GM12865 (cell line): ENCODE measurements around the gene CFTR.
A peak's percentile ranks its signal among the peaks of the same experiment; 100 is the strongest.
"Not testable (repeated sequence)": the region's sequence is repeated elsewhere in the genome, so short reads cannot be mapped to it uniquely, and the experiment has no call there.

Experiments used
- DNase-seq: peaks from one replicate; pipeline ENCODE4 v3.0.0; 2010; ENCODE audit warnings: low read depth
- H3K4me3 ChIP-seq: 2 replicates; pipeline ENCODE4 v1.5.1; 2011; ENCODE audit warnings: mild to moderate bottlenecking, low read depth, low read length, control low read depth
- CTCF ChIP-seq: IDR thresholded peaks from 2 replicates; pipeline ENCODE4 v1.5.1; 2011; ENCODE audit warnings: low read length, control low read depth, low read depth, inconsistent platforms; ENCODE audit not compliant: insufficient read depth; ENCODE audit errors: missing control alignments

Gene CFTR

GRCh38 chr7:117492649-117493048 lies 12.8 kb downstream of the CFTR start:
- TF ChIP-seq CTCF: no peak
- no peak for DNase-seq
- H3K4me3 ChIP-seq: no peak overlapping the region

DNA sequence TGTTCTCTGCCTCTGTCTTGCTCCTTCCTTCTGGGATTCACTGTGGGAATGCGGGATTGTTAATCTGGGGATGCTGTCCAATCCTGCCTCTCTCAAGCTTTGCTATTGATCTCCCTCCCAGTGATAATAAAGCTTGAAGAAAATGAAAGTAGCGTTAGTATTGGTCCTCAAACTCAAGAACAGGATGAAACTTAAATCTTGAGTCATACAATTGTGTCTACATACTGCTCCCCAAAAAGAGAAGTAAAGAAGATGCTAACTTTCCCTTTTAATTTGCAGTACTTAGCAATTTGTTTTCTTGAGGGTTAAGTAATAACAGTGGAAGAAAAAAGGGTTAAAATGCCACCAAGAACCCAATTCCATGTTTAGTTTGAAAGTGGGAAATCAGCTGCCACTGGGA lies 13.6 kb downstream of the CFTR start:
- DNase-seq: no peak
- no peak overlapping the region for H3K4me3 ChIP-seq
- no peak for TF ChIP-seq CTCF

DNA sequence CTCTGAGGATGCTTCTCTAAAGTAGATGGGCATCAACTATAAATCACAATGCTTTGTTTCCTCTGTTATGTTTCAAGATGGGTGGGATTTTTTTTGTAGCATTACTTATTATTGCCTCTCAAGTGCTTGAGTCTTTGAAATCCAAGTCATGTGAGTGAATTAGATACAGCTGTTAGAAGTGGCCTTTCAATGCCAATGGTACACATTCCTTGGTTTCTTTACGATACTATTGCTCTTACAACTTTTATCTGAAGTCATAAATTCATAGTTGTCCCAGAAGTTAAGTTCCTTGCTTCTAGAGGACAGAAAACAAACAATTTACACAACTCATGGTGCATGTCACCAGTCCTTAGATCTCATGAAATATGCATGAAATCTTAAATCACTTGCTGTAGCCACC lies 15.5 kb downstream of the CFTR start:
- H3K4me3 ChIP-seq: no peak overlapping the region
- DNase-seq: no peak
- TF ChIP-seq CTCF: no peak

DNA sequence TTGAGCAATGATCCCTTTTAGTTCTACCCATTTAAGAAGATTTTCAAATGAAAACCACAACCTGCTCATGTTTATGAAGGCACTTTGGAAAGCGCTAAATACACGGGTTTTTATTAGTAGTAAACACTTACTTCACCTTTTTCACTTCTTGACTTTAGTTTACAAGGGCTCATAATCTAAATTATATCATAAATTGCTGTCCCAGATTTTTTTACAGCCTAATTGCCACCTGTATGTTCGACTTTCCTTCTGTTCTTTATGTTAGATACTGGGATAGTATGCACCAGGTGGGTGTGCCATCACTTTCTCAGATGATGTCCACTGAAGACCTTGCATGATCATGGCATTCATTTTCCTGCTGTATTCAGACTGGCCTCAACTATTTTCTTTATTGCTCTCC lies 22.5 kb downstream of the CFTR start:
- no peak for TF ChIP-seq CTCF
- DNase-seq: no peak

GRCh38 chr7:117505238-117505637 lies 25.4 kb downstream of the CFTR start:
- no peak overlapping the region for H3K4me3 ChIP-seq
- DNase-seq: peak; percentile 11
- no peak for TF ChIP-seq CTCF

More for the DNA sequence above, 22.5 kb downstream of the CFTR start:
- no peak overlapping the region for H3K4me3 ChIP-seq

DNA sequence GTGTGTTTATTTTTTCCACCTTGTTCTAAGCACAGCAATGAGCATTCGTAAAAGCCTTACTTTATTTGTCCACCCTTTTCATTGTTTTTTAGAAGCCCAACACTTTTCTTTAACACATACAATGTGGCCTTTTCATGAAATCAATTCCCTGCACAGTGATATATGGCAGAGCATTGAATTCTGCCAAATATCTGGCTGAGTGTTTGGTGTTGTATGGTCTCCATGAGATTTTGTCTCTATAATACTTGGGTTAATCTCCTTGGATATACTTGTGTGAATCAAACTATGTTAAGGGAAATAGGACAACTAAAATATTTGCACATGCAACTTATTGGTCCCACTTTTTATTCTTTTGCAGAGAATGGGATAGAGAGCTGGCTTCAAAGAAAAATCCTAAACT lies 28.9 kb downstream of the CFTR start:
- H3K4me3 ChIP-seq: no peak overlapping the region
- TF ChIP-seq CTCF: no peak
- DNase-seq: no peak

DNA sequence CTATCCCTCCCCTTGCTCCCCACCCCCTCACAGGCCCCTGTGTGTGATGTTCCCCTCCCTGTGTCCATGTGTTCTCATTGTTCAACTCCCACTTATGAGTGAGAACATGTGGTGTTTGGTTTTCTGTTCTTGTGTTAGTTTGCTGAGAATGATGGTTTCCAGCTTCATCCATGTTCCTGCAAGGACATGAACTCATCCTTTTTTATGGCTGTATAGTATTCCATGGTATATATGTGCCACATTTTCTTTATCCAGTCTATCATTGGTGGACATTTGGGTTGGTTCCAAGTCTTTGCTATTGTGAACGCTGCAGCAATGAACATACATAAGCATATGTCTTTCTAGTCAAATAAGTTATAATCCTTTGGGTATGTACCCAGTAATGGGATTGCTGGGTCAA lies 37.4 kb downstream of the CFTR start:
- H3K4me3 ChIP-seq, DNase-seq: not testable (repeated sequence)

DNA sequence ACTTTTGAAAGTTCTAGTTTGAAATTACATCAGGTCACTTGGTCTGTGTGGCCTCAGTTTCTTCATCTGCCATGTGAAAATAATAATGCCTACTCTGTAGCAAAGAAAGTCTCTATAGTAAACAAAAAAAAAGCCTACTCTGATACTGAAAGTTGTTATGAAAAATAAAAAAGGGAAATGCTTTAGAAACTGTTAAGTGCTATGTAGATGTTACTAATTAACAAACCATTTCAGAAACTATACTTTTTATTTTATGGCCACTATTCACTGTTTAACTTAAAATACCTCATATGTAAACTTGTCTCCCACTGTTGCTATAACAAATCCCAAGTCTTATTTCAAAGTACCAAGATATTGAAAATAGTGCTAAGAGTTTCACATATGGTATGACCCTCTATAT lies 50.6 kb downstream of the CFTR start:
- no peak overlapping the region for H3K4me3 ChIP-seq
- TF ChIP-seq CTCF: no peak
- no peak for DNase-seq
